Suprapubic skin (tissue), 3 donors: Measurements from ENCODE around the gene MON1A.

Experiments used
- POLR2A ChIP-seq, 2 donors: fragments of 450-650 bp; IDR thresholded peaks; one replicate each; pipeline ENCODE4 v1.6.1; 2017; ENCODE audit warnings: antibody characterized with exemption in 2 of 2, mild to moderate bottlenecking in 2 of 2, moderate library complexity in 2 of 2
- TF ChIP-seq, protein P1 (sequence below), 2 donors: fragments of 200-600 bp in 1 of 2; fragments of 450-650 bp in 1 of 2; sonication (generic) in 1 of 2; IDR thresholded peaks; one replicate each; pipeline ENCODE4 v1.5.1; 2016 to 2019; ENCODE audit warnings: antibody characterized with exemption in 2 of 2, mild to moderate bottlenecking in 1 of 2, moderate library complexity in 1 of 2

DNA sequence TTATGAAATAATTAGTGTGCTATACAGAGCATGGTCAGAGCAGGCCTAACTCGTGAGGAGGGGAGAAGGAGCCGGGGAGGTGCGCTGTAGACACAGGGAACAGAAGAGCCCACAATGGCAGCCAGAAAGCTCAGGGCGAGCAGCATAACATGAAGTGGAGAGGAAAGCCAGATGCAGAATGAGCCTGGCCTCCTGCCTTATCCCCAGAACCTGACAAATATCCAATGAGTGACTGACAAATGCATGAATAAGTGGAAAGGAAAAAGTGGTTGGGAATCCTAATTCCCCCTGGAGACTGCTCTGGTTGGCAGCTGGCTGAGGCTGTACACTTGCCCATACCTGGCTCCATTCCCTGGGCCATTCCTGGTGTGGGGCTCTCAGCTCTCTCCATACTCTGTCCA is 16.7 kb downstream of the MON1A start:
- TF ChIP-seq, protein P1, sequence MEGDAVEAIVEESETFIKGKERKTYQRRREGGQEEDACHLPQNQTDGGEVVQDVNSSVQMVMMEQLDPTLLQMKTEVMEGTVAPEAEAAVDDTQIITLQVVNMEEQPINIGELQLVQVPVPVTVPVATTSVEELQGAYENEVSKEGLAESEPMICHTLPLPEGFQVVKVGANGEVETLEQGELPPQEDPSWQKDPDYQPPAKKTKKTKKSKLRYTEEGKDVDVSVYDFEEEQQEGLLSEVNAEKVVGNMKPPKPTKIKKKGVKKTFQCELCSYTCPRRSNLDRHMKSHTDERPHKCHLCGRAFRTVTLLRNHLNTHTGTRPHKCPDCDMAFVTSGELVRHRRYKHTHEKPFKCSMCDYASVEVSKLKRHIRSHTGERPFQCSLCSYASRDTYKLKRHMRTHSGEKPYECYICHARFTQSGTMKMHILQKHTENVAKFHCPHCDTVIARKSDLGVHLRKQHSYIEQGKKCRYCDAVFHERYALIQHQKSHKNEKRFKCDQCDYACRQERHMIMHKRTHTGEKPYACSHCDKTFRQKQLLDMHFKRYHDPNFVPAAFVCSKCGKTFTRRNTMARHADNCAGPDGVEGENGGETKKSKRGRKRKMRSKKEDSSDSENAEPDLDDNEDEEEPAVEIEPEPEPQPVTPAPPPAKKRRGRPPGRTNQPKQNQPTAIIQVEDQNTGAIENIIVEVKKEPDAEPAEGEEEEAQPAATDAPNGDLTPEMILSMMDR (IDR thresholded peaks at IDR 0.05): no peak
- TF ChIP-seq POLR2A (IDR thresholded peaks at IDR 0.05): no peak
